H1 (cell line): ENCODE data around the gene SENP6. TPM values are rescaled to one million over a fixed set of nuclear protein-coding genes. Genes with fewer than 3 reads are reported as not detected.

Experiments used
- polyA plus RNA-seq, 7 experiments: library from polyadenylated mRNA; depleted of rRNA in 3 of 7; stranded (reverse) in 5 of 7; unstranded in 2 of 7; fragments of >200 nt in 5 of 7; fragments of 200-250 nt in 2 of 7; gene quantifications; 1 replicate in 5 of 7; 2 replicates in 1 of 7; 4 replicates in 1 of 7; pipeline versions ENCODE4 v1.2.1 to v1.2.3, GENCODE V29; 2011 to 2013; ENCODE audit warnings: missing spikeins in 2 of 7, mixed read lengths in 2 of 7
- small RNA-seq: library from polyadenylated mRNA; stranded (forward); fragments of <200 nt; extraction: miRNeasy Mini kit (QIAGEN cat#:217004); gene quantifications from one replicate; pipeline ENCODE3, GENCODE V24; 2013; ENCODE audit not compliant: insufficient read depth
- total RNA-seq: library from RNA; stranded (reverse); fragmentation: NEBNext Ultra II Directional; extraction: Animal tissue kit (Norgen Biotek cat#: 25700); gene quantifications from 2 replicates; pipeline ENCODE4 v1.2.1, GENCODE V29; 2021

SENP6 gene
- total and polyA plus RNA-seq, 2 of the 8 experiments (the other 6 are each of a cell fraction or from before 2014, with no cell fraction given) = 13.8 to 103 TPM

Small RNA genes within 50 kb of the gene (small RNA-seq; reads per million reads assigned to genes)
- gene RNU6-1016P = not detected
- not detected for gene RNU6-1338P
- gene RNU6-155P = not detected

Other genes starting within 250 kb of the SENP6 start
- 5.0 and 5.7 TPM in 2 replicates for gene FILIP1, start 108.1 kb upstream of the SENP6 start, total RNA-seq
- gene FILIP1, start 108.1 kb upstream of the SENP6 start, polyA plus RNA-seq (2011; rRNA removed) = 2.0 and 2.4 TPM in 2 replicates
- gene MYO6, start 147.4 kb downstream of the SENP6 start, total RNA-seq = 18.2 and 21.9 TPM in 2 replicates
- gene MYO6, start 147.4 kb downstream of the SENP6 start, polyA plus RNA-seq (2011; rRNA removed) = 4.5 and 8.3 TPM in 2 replicates